ENCODE data around the gene ZNF891.

Gene ZNF891

DNA sequence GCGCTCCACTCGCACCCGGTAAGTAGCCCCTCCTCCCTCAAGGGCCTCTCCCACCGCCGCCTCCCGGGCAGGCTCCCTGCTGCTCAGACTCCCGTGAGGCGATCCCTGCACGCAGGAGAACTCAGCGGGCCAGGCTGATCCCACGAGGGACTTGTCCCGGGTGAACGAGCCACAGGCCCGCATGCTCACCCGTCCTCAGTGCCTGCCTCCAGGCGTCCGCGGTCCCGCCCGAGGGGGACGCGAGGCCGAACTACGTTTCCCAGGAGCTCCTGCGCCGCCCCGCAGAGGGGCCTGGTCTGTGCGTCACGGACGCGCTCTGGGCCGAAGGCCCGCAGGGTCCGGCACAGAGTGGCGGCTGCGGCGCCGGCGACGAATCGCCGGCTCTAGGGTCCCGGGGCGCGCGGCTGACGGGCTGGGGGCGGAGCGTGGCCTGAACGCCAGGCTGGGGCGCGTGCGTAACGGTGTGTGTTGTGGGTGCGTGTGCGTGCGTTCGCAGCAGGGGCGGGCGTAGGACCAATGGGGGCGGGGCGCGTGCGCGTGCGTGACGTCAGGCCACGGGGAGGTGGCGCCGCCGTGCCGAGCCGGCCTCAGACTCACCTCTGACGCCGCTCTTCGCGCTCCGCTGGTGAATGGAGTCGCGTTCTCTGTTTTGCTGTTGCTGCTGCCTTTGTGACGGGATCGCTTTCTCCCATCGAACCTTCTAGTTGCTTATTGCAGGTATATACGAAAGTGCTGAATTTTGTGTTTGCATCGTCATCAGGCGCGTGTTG, at the start of gene ZNF891, which contains the start of gene ZNF10:
Gene ZNF891 (minus strand): TSS at position 237 of the 770 bp plus-strand sequence. CDS start 8,356 bp downstream, outside the sequence.
Gene ZNF10 (plus strand): TSS at position 590 of the 770 bp plus-strand sequence. CDS start 13,866 bp downstream, outside the sequence.
- peak; percentile 77 for DNase-seq

DNA sequence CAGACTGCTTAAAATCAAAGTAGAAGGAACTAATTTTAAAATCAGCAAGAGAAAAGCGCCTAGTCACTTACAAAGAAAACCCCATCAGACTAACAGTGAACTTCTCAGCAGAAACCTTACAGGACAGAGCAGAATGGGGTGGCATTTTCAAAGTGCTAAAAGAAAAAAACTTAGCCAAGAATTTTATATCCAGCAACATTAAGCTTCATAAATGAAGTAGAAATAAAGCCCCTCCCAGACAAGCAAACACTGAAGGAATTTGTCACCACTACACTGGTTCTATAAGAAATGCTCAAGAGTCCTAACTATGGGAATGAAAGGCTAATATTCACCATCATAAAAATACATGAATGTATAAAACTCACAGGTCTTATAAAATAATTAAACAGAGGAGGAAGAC, 44.8 kb upstream of the ZNF891 start:
- DNase-seq = no peak

DNA sequence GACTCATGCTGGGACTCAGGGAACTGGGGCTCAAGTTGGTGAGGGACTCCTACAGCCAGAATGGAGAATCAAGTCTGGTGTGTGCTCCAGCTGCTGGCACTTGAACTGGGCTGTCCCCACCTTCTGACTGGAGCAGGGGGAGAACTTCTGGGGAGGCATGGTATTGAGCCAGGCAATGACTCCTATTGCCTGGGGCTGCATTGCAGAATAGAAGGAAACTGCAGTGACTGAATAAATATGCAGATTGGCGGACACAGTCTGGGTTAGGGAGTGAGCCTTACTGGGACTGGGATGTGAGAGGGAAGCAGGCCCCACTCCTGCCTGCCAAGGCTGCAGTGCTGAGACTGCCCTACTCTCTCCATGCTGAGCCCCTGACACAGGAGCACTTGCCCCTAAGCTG, 42.4 kb upstream of the ZNF891 start:
- no peak for DNase-seq

DNA sequence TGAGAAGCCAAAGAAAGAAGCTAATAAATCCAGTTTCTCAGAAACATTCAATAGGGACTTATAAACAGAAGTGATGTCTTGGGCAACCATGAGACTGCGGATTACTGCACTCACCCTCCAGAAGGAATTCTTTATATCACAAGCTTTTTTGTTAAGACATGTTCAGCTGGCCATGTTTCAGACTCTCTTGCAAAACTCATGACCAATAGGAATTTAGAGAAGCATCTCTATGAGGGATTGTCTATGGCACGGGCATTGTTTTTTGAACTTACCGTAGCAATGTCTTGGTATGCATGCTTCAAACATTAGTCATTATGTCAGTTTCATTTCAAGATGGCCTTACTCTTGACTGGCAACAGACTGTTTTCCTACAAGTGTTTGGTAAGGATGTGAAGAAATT, 35.7 kb upstream of the ZNF891 start:
- DNase-seq = no peak

DNA sequence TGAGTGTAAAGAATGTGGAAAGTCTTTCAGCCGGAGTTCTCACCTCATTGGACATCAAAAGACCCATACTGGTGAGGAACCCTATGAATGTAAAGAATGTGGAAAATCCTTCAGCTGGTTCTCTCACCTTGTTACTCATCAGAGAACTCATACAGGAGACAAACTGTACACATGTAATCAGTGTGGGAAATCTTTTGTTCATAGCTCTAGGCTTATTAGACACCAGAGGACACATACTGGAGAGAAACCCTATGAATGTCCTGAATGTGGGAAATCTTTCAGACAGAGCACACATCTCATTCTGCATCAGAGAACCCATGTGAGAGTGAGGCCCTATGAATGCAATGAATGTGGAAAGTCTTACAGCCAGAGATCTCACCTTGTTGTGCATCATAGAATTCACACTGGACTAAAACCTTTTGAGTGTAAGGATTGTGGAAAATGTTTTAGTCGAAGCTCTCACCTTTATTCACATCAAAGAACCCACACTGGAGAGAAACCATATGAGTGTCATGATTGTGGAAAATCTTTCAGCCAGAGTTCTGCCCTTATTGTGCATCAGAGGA, 26.1 kb upstream of the ZNF891 start:
- DNase-seq = no peak

DNA sequence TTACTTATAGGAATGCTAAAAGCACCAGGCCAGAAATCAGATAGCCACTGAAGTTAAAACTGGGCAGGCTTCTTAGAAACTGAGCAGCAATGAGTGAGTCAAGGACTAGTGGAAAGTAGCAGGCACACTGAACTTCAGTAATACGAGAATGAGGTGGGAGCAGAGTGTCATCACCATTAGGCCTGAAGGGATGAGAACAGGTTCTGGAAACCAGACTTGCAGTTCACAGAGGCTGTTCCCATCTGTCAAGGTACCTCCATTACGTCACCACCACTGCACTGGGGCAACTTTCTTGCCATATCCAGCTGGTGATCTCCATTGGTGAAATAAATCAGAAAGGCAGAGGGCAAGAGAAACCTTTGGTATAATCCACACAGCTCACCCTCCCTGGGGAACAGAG, 15.9 kb upstream of the ZNF891 start:
- DNase-seq = no peak

DNA sequence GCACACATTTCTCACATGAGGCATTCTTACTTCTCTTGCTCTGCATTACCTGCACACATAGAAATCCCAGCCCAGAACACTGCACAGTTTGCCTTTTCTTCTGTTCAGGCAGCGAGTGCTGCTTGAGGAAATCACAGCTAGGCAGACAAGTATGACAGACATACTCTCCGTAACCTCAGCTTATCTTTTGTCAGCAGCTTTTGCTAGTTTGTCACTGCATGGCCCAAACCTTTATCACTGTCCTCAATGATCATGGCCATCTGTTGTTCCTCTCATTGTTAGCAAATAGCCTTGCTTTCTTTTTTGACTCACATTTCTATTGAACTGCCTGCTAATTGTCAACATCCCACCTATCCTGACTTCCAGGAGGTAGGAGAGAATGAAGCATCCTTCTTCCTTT, 5.7 kb upstream of the ZNF891 start:
- DNase-seq = no peak

DNA sequence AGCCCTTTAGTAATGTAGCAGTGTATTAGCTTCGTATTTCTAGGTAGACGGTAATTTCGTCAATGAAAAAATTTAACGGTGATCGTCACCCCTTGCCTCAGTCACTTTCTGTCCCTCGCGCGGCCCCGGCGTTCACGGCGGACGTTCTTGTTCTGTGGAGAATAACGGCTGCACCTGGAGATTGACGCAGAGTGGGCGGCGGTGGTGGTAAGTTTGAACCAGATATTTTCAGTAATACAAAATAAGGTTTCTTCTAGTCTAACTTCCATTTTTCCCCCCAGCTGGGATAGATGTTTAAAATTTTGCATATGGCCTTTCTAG, 694 bp upstream of the ZNF891 start:
- DNase-seq = no peak

DNA sequence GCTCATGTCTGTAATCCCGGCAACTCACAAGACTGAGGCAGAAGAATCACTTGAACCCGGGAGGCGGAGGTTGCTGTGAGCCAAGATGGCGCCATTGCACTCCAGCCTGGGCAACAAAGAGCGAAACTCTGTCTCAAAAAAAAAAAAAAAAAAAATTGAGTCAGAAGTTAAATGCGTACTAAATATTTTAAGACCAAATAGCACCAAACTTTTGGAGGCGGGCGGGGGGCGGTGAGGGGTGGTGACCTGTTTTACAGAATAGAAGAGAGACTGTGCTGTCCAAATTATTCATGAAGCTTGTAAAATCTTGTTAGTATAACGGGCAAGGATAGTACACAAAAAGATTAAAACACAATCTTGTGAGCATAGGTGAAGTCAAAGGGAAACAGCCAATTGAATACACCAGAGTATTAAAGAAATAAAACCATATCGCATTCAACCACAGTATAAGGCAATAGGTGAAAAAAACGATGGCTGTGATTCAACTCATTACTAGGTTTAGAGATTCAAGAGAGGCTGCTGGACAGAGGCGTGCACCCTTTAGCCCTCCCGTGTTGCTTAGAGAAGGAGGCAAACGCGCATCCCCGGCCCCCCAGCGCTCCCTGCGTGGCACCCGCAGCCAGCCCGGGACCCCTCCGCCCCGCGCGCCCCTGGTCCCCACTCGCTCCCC, 571 bp downstream of the ZNF891 start:
- DNase-seq = peak; percentile 14

DNA sequence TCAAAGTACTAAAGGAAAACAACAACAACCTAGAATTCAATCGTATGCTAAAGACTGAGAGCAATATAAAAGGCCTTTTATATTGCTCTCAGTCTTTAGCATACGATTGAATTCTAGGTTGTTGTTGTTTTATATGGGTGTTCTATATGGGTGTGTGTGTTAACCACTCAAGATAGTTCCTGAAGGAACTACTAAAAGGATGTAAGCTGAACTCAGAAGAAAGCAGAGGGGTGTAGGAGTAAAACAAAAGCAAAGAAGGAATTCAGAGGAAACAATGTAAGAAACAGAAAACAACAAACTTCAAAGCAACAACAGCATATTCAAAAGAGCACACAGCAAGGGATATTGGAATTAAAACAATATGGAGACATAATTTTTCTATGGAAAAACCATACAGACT, 5.4 kb downstream of the ZNF891 start:
- DNase-seq = no peak

DNA sequence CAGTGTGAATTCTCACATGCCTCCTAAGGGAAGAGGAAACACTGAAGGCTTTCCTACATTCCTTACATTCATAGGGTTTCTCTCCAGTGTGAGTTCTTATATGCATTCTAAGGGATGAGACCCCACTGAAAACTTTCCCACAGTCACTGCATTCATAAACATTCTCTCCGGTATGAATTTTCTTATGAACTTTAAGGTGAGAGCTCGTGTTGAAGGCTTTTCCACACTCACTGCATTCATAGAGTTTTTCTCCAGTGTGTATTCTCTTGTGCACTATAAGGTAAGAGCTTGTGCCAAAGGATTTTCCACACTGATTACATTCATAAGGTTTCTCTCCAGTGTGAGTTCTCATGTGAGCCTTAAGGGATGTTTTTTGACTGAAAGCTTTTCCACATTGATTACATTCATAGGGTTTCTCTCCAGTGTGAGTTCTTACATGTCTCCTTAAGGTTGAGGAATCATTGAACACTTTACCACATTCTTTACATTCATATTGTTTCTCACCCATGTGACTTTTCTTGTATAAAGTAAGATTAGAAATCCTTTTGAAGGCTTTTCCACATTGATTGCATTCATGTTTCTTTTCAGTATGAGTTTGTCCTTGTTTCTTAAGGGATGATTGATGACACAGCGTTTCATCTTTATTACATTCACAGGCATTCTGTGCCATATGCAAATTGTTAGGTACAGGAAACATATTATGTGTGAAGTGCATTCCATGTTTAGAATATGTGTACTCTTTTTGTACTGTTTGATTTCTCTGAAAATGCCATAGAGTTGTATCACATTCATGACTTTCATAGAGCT, 9.5 kb downstream of the ZNF891 start:
- no peak for DNase-seq

DNA sequence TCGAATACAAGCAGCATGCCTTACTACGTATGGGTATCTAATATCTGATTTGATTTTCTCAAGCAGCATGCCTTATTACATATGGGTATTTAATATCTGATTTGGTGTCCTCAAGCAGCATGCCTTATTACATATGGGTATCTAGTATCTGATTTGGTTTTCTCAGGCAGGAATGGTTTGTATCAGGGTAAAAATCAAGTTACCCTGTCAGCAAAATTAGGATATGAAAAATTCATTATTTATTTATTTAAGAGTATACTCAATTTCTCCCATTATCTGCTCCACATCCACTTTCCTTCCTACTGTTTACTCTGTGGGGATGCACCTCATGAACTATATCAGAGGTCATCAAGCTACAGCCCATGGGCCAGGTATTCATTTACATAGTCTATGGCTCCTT, 21.9 kb downstream of the ZNF891 start:
- no peak for DNase-seq

DNA sequence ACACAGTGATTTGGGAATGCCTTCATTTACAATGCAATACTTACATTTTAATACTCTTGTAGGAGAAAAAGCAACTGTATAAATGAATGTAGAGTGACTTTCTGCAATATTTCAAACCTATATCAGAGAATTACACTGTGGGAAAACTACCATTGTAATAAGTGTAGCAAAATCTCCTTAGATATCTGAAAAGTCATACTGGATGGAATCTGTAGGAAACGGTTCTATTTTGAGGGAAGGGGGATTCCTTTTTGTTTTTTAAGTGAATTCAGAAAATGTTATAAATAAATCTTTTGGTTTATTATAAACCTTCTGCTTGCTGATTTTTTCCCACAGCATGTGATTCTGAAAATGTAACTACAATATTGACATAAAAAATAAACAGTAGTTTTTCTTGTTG, 23.0 kb downstream of the ZNF891 start:
- no peak for DNase-seq

DNA sequence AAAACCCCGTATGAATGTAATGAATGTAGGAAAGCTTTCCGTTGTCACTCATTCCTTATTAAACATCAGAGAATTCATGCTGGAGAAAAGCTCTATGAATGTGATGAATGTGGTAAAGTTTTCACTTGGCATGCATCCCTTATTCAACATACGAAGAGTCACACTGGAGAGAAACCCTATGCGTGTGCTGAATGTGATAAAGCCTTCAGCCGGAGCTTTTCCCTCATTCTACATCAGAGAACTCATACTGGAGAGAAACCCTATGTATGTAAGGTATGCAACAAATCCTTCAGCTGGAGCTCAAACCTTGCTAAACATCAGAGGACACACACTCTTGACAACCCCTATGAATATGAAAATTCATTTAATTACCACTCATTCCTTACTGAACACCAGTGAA, 23.8 kb downstream of the ZNF891 start:
- DNase-seq = no peak

DNA sequence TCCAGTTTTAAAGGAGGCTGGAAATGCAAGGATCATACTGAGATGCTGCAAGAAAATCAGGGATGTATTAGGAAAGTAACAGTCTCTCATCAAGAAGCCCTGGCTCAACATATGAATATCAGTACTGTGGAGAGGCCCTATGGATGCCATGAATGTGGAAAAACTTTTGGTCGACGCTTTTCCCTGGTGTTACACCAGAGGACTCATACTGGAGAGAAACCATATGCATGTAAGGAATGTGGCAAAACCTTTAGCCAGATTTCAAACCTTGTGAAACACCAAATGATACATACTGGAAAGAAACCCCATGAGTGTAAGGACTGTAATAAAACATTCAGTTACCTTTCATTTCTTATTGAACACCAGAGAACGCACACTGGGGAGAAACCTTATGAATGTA, 24.5 kb downstream of the ZNF891 start:
- DNase-seq = no peak

DNA sequence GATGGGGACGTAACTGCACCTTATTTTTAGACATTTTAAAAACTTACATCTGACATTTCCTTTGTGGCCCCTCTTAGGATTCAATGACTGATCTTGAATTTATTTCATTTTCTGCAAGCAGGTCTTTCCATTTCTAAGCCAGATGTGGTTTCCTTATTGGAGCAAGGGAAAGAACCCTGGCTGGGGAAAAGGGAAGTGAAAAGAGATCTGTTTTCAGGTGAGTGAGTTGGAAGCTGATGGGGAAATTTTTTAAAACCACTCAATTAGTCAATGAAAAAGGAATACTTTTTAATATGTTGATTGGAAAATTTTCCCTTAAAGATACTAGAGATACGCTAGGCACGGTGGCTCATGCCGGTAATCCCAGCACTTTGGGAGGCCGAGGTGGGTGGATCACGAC, 46.7 kb downstream of the ZNF891 start:
- no peak for DNase-seq

DNA sequence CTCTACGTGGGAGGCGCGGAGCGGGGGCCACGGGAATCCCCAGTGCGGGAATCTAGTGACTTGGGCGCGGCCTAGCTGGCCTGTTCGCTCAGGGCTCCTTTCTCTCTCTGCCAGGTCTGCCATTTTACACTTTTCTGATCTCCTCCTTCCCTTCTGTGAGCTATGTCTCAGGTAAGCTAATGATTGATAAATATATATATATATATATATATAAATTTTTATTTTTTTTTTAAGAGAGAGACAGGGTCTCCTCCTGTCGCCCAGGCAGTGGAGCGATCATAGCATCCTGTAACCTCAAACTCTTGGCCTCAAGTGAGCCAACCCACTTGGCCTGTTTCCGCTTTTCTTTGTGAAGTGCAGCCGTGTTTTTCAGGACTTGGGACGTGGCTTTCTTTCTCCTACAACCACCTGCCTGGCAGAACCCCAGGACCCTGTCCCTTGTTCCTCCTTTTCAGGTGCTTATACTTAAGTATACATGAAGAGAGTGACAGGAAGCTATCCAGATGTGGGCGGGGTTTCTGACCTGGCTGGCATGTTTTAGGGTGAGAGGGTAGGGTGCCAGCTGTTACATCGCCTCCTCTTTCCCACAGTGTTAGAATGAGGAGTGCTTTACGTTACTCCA, 48.8 kb downstream of the ZNF891 start:
- no peak for DNase-seq

DNA sequence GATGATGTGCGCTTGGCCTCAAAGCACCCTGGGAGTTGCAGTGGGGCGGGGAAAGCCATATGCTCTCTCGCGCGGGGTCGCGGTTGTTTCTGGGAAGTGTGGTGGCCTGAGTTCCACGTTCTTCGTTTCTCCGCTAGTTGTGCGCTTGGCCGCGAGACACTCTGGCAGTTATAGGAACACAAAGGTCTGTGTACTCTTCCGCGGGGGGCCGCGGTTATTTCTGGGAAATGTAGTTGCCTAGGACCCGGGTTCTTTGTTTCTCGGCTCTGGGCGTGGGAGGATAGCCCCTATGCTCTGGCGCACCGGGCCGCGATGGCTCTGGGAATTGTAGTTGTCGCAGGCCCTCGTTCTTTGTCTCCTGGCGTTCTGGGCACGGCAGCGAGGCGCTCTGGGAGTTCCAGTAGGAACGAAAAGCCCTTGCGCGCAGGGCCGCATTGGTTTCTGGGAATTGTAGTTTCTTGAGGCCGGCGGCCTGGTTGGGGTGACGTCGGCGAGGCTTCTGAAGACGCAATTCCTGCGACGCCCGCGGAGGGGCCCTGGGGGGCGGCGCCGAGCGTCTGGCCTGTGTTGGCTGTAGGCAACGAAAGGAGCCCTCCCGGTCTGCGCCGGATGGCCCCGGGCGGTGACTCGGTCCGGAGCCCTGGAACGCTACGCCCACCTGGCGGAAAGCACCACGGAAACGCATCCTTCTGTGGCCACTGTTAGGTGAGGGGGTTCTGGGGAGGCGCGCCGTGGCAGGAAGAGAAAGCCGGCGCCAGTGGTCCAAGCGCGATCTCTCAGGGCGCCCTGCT, 49.5 kb downstream of the ZNF891 start, which contains the start of gene ZNF140:
Gene ZNF140 (plus strand): TSS at position 556 of the 791 bp plus-strand sequence. CDS start 398 bp downstream, outside the sequence.
- peak; percentile 92 for DNase-seq

DNA sequence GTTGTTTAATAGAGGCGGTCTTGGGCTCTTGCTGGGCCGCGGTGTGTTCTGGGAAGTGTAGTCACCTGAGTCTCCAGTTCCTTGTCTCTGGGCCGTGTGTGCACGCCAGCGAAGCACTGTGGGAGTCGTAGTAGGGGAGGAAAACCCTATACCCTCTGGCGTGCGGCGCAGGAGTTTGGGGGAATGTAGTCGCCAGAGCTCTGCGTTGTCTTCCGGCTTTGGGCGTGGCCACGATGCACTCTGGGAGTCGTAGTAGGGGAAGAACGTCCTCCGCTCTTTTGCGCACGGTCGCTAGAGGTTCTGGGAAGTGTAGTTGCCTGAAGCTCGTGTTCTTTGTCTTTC, 50.1 kb downstream of the ZNF891 start:
- DNase-seq = peak; percentile 100

DNA sequence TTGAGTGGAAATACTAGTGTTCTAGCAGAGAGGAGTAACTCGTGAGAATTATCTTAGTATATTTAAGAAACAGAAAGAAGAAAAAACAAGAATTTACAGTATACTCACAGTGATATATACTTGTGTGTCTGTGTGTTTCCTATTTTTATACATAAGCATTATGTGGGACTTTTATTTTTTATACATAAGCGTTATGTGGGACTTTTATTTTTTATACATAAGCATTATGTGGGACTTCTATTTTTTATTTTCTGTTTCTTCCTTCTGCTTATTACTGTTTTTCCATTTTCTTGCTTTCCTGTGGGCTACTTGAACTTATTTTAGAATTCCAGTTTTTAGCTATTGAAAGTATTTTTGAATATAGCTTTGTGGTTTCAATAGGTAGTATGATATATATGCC, 56.2 kb downstream of the ZNF891 start:
- DNase-seq = no peak

DNA sequence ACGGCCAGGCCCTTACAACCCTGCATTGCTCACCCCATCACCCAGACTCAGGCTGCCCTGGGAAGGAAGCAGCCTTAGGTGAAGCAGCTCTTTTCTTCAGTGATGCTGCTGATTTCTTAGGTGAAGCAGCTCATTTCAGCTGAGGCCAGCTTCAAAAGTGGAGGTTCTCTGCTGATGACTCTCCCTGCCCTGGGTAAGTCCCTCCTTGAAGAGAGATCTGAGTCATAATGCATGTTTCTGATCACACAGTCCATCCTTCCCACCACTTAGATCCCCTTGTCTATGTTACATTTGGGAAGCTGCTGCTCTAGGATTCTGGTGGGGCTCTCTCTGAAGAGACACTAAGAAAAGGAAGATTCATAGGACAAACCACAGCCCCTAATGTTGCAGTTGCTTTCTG, 66.5 kb downstream of the ZNF891 start:
- no peak for DNase-seq

DNA sequence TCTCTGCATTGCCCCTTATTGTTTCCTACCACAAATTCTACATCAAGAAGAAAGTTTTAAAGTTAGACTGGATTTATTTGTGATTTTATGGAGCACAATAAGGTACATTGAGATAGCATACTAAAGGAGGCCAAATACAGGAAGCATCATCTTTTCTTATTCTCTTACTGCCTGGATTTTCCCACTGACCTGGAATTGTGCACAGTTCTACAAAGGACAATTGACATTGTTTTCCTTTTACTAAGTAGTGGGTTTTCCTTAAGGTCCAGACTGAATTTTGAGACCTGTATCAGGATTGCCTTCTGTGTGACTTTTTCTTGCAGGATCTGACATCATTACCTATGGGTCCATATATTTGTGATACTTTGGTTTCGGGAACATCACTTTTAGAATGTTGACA, 68.1 kb downstream of the ZNF891 start:
- DNase-seq = no peak
